IMR-90 (cell line): ENCODE measurements around the gene ZNF407. TPM values are rescaled to one million over a fixed set of nuclear protein-coding genes. Genes with fewer than 3 reads are reported as not detected.
A peak's percentile ranks its signal among the peaks of the same experiment; 100 is the strongest.

Source experiments
- ATAC-seq: fragments of 200-7000 bp; cut with Tn5 transposase; 2 replicates; pipeline ENCODE4 v1.9.1; 2020; ENCODE audit warnings: low read depth, mild to moderate bottlenecking, moderate library complexity
- BruUV-seq: library from RNA; stranded (reverse); fragments of 400-500 nt; replicated peaks from 2 replicates; lab custom pipeline; 2021; lab: Mats Ljungman, UMichigan
- CTCF ChIA-PET: fragments of 300-600 bp; formaldehyde crosslinking; extraction: SDS; loops from one replicate; lab custom pipeline; 2021; ENCODE audit warnings: antibody characterized with exemption; lab: Yijun Ruan, JAX
- POLR2A ChIA-PET: fragments of 300-600 bp; sonication (Branson Sonifier 250); formaldehyde crosslinking; loops from one replicate; lab custom pipeline; 2022; ENCODE audit warnings: antibody characterized with exemption; ENCODE audit not compliant: unreplicated experiment; lab: Charles Lee
- DNase-seq: peaks from one replicate; pipeline ENCODE4 v3.0.0; 2013
- H2AFZ ChIP-seq: replicated peaks from 2 replicates; pipeline ENCODE3; 2013; ENCODE audit warnings: low read length, mild to moderate bottlenecking; ENCODE audit not compliant: poor library complexity
- H2AK5ac ChIP-seq: 2 replicates; pipeline ENCODE4 v1.6.1; 2013; ENCODE audit warnings: low read depth, low read length, inconsistent platforms
- H2AK9ac ChIP-seq: replicated peaks from 2 replicates; pipeline ENCODE3; 2013; ENCODE audit warnings: mild to moderate bottlenecking, low read depth, low read length, moderate library complexity; ENCODE audit not compliant: poor library complexity
- H2BK120ac ChIP-seq: 2 replicates; pipeline ENCODE4 v1.6.1; 2013; ENCODE audit warnings: low read depth, low read length, inconsistent platforms
- H2BK15ac ChIP-seq: 3 replicates; pipeline ENCODE4 v1.6.1; 2013; ENCODE audit warnings: low read depth, low read length, inconsistent platforms
- H2BK20ac ChIP-seq: 2 replicates; pipeline ENCODE4 v1.6.1; 2013; ENCODE audit warnings: low read depth, mild to moderate bottlenecking, inconsistent platforms, low read length, moderate library complexity
- H2BK5ac ChIP-seq: 2 replicates; pipeline ENCODE4 v1.6.1; 2013; ENCODE audit warnings: mild to moderate bottlenecking, low read depth, low read length, inconsistent platforms; ENCODE audit not compliant: poor library complexity, severe bottlenecking
- H3K14ac ChIP-seq: replicated peaks from 2 replicates; pipeline ENCODE4 v1.6.1; 2013; ENCODE audit warnings: low read depth, low read length, inconsistent platforms
- H3K18ac ChIP-seq: 2 replicates; pipeline ENCODE4 v1.6.1; 2013; ENCODE audit warnings: low read depth, low read length, control low read depth
- H3K23ac ChIP-seq: 2 replicates; pipeline ENCODE4 v1.6.1; 2013; ENCODE audit warnings: low read depth, low read length, inconsistent platforms
- H3K27ac ChIP-seq: 2 replicates; pipeline ENCODE4 v1.5.1; 2013; ENCODE audit warnings: mild to moderate bottlenecking, control low read depth, low read length; ENCODE audit not compliant: insufficient read depth
- H3K27me3 ChIP-seq: 2 replicates; pipeline ENCODE4 v1.6.1; 2013; ENCODE audit warnings: low read length; ENCODE audit not compliant: control insufficient read depth, insufficient read depth
- H3K36me3 ChIP-seq: 2 replicates; pipeline ENCODE4 v1.6.1; 2013; ENCODE audit warnings: low read length, mixed read lengths; ENCODE audit not compliant: control insufficient read depth, insufficient read depth
- H3K4ac ChIP-seq: 2 replicates; pipeline ENCODE4 v1.6.1; 2013; ENCODE audit warnings: low read depth, low read length, inconsistent platforms
- H3K4me1 ChIP-seq: 2 replicates; pipeline ENCODE4 v1.6.1; 2013; ENCODE audit warnings: low read length, mixed read lengths; ENCODE audit not compliant: control insufficient read depth, insufficient read depth
- H3K4me2 ChIP-seq: 2 replicates; pipeline ENCODE4 v1.6.1; 2013; ENCODE audit warnings: low read depth, mild to moderate bottlenecking, control low read depth, low read length, moderate library complexity
- H3K4me3 ChIP-seq: 2 replicates; pipeline ENCODE4 v1.5.1; 2013; ENCODE audit warnings: low read depth, mild to moderate bottlenecking, control low read depth, low read length, moderate library complexity; ENCODE audit not compliant: insufficient read depth
- H3K56ac ChIP-seq: 2 replicates; pipeline ENCODE4 v1.6.1; 2013; ENCODE audit warnings: low read length, inconsistent platforms; ENCODE audit not compliant: insufficient read depth; ENCODE audit errors: extremely low read depth
- H3K79me1 ChIP-seq, 2 experiments: 2 replicates each; pipeline ENCODE4 v1.6.1; 2013; ENCODE audit warnings: low read length in 2 of 2, inconsistent platforms in 1 of 2, low read depth in 1 of 2
- H3K9ac ChIP-seq: 2 replicates; pipeline ENCODE4 v1.6.1; 2013; ENCODE audit warnings: low read depth, low read length, control low read depth
- H3K9me1 ChIP-seq: 2 replicates; pipeline ENCODE4 v1.6.1; 2013; ENCODE audit warnings: low read length, inconsistent platforms; ENCODE audit not compliant: insufficient read depth
- H3K9me3 ChIP-seq: 2 replicates; pipeline ENCODE4 v1.6.1; 2013; ENCODE audit warnings: low read length; ENCODE audit not compliant: control insufficient read depth, insufficient read depth
- H4K20me1 ChIP-seq: 2 replicates; pipeline ENCODE4 v1.6.1; 2013; ENCODE audit warnings: low read length, inconsistent platforms; ENCODE audit not compliant: insufficient read depth
- H4K5ac ChIP-seq: 2 replicates; pipeline ENCODE4 v1.6.1; 2013; ENCODE audit warnings: mild to moderate bottlenecking, low read depth, low read length, control low read depth
- H4K8ac ChIP-seq, 2 experiments: 2 replicates each; pipeline ENCODE4 v1.6.1; 2013; ENCODE audit warnings: low read depth in 2 of 2, low read length in 2 of 2, control low read depth in 1 of 2, inconsistent platforms in 1 of 2
- H4K91ac ChIP-seq: 2 replicates; pipeline ENCODE4 v1.6.1; 2013; ENCODE audit warnings: low read depth, low read length, inconsistent platforms; ENCODE audit not compliant: insufficient read depth
- CHD1 ChIP-seq: IDR thresholded peaks from 2 replicates; pipeline ENCODE4 v1.6.1; 2012; ENCODE audit warnings: low read depth, low read length, improper control_type of control experiment
- CTCF ChIP-seq: conservative IDR thresholded peaks from 2 replicates; pipeline ENCODE4 v1.5.1; 2012; ENCODE audit warnings: mild to moderate bottlenecking, low read depth, low read length, improper control_type of control experiment
- FOS ChIP-seq: fragments of 150-350 bp; IDR thresholded peaks from 2 replicates; pipeline ENCODE4 v1.6.1; 2016; ENCODE audit warnings: low read depth, low read length
- RCOR1 ChIP-seq: IDR thresholded peaks from 2 replicates; pipeline ENCODE4 v1.6.1; 2012; ENCODE audit warnings: mild to moderate bottlenecking, low read length, improper control_type of control experiment; ENCODE audit not compliant: insufficient replicate concordance
- SMC3 ChIP-seq: fragments of 150-350 bp; IDR thresholded peaks from 2 replicates; pipeline ENCODE4 v1.6.1; 2016; ENCODE audit warnings: low read depth, mild to moderate bottlenecking, antibody characterized with exemption, low read length, moderate library complexity
- whole genome bisulfite sequencing, 2 experiments: methylation state at CpG; one replicate each; pipeline versions ENCODE4 v1.1.5 to v1.1.7; 2013; ENCODE audit warnings: missing lambda C conversion rate in 2 of 2; ENCODE audit not compliant: insufficient read length in 1 of 2; ENCODE audit errors: extremely low coverage in 2 of 2; 5-methylcytosine and 5-hydroxymethylcytosine counted together
- dilution Hi-C: fragments of 300-500 bp; cut with HindIII; formaldehyde crosslinking; loops from one replicate; pipeline ENCODE4 v1.14.3; 2018; ENCODE audit warnings: low sequenced_read_pairs; ENCODE audit not compliant: unreplicated experiment
- in situ Hi-C: fragments of 300-500 bp; cut with MboI; formaldehyde crosslinking; loops from 3 replicates; pipeline ENCODE4 v1.14.3; 2019; ENCODE audit warnings: low sequenced_read_pairs, inconsistent platforms, mixed read lengths
- intact Hi-C: fragments of 100-400 bp; cut with micrococcal nuclease; formaldehyde crosslinking; loops from 2 replicates; pipeline ENCODE4 v1.10.0; 2022
- polyA plus RNA-seq, 3 experiments: library from polyadenylated mRNA; depleted of rRNA; stranded (reverse); fragments of >200 nt; gene quantifications; 2 replicates each; pipeline ENCODE4 v1.2.3, GENCODE V29; 2012; ENCODE audit warnings: low replicate concordance in 1 of 3
- total RNA-seq: library from RNA; depleted of rRNA; stranded (reverse); fragments of >200 nt; gene quantifications from 2 replicates; pipeline ENCODE4 v1.2.3, GENCODE V29; 2012

ZNF407 gene
- total and polyA plus RNA-seq, 2 of the 4 experiments (the other 2 are of a cell fraction), result 3.1 to 20.1 TPM

- H3K23ac ChIP-seq, result no peak overlapping the region
- no peak overlapping the region; the same call in 1 of the 2 replicates for H3K9ac ChIP-seq
- H3K36me3 ChIP-seq, result 0 out of 2 replicates have a peak, but pooled peaks cover 2% of the 10 kb centered on the region
- H3K79me1 ChIP-seq, result peaks cover 0 to 5% of the 10 kb centered on the region in 2 experiments; a peak in 1 of 4 replicates
- in situ Hi-C loops, result loop anchor here (5.0 to 10.0 kb wide), 2 partner anchors 837 to 1709 kb away; no protein-coding TSS in a partner anchor
- H3K56ac ChIP-seq, result no peak overlapping the region
- H4K5ac ChIP-seq, result no peak overlapping the region
- H3K4me3 ChIP-seq, result no peak overlapping the region
- H3K4me2 ChIP-seq, result peak overlapping the region; percentile 25; the same call in 1 of the 2 replicates
- H3K14ac ChIP-seq, result no peak overlapping the region
- ATAC-seq (peak; percentile 84), DNase-seq (peak; percentile 56)
- H3K4ac ChIP-seq, result no peak overlapping the region
- H2BK15ac ChIP-seq, result no peak overlapping the region
- WGBS, 2 experiments, result no CpG with 5 or more reads among the region's 2 CpGs
- no peak overlapping the region for H4K91ac ChIP-seq
- CTCF ChIA-PET, result no interaction called here
- H2BK5ac ChIP-seq, result peak overlapping the region; percentile 82
- no peak overlapping the region for H2AFZ ChIP-seq
- H3K27ac ChIP-seq, result peak overlapping the region; percentile 47; the same call in 1 of the 2 replicates
- no peak overlapping the region for H4K8ac ChIP-seq
- no peak overlapping the region for H2AK9ac ChIP-seq
- peaks cover 5% of the 10 kb centered on the region; the same call in 1 of the 2 replicates for H3K4me1 ChIP-seq
- dilution Hi-C loops, result no loop called here
- intact Hi-C loops, result no loop called here
- no peak overlapping the region for H2BK20ac ChIP-seq
- H3K18ac ChIP-seq, result no peak overlapping the region
- H3K9me1 ChIP-seq, result no peaks in the 10 kb centered on the region; the same call in 1 of the 2 replicates
- no peaks in the 10 kb centered on the region for H3K27me3 ChIP-seq
- H2AK5ac ChIP-seq, result no peak overlapping the region
- H2BK120ac ChIP-seq, result no peak overlapping the region
- no TSS peak for BruUV-seq
- TF ChIP-seq SMC3, result no peak
- TF ChIP-seq CTCF, result no peak
- TF ChIP-seq CHD1, result no peak
- no peak for TF ChIP-seq RCOR1
- no peak for TF ChIP-seq FOS
- no peaks in the 10 kb centered on the region for H4K20me1 ChIP-seq
- H3K9me3 ChIP-seq, result no peaks in the 10 kb centered on the region
- POLR2A ChIA-PET, result no interaction called here
Measured at GRCh38 chr18:74645679-74646078, 48.0 kb downstream of the ZNF407 start.
